ENCODE data around the gene FARP1.

FARP1 gene

GRCh38 chr13:98173431-98174152 is 30.7 kb downstream of the FARP1 start:
- no peak for DNase-seq (ENCODE audit: low read depth, low spot score)

GRCh38 chr13:98174307-98174706 is 31.4 kb downstream of the FARP1 start:
- DNase-seq (ENCODE audit: low read depth, low spot score), result no peak

DNA sequence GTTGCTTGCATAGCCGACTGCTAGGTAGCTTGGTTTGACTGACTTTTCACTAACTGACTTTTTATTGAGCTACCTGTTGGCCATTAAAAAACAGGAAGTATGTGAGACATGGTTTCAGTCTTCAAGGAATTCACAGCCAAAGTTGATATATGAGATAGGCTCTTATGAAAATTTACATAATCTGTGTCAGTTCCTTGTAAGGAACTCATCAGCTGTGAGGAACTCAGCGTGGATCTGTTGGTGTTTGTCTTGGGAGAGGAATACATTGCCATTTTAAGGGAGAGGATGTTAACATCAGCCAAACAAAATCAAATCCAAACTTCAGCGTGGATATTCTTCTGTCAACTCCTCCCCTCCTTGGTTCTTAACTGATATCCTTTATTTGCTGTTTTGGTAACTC is 32.1 kb downstream of the FARP1 start:
- no peak for DNase-seq (ENCODE audit: low read depth, low spot score)

DNA sequence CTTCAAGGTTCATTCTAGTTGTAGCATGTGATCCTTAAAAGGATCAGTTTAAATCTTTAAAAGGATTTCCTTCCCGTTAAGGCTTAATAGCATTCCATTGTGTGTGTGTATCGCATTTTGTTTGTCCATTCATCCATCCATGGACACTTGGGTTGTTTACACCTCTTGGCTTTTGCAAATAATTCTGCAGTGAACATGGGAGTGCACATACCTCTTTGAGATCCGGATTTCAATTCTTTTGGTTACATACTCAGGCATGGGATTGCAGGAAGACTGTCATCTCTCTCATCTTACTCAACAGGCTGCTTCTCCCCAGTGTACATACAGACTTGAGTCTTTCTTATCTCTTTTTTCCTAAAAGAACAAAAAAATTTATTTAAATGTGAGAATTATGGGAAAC is 32.9 kb downstream of the FARP1 start:
- DNase-seq (ENCODE audit: low read depth, low spot score), result no peak

- no peak for DNase-seq (ENCODE audit: low read depth, low spot score)
Observed at GRCh38 chr13:98176777-98177608, 34.1 kb downstream of the FARP1 start, which contains the start of gene RNF113B. RNF113B (minus strand) TSS chr13:98177269; CDS start chr13:98177236, 33 bp downstream.

- DNase-seq (ENCODE audit: low read depth, low spot score), result no peak
Observed at GRCh38 chr13:98180092-98180491, 37.2 kb downstream of the FARP1 start.

- no peak for DNase-seq (ENCODE audit: low read depth, low spot score)
Observed at GRCh38 chr13:98181111-98181815, 38.4 kb downstream of the FARP1 start.

- no peak for DNase-seq (ENCODE audit: low read depth, low spot score)
Observed at GRCh38 chr13:98182153-98182552, 39.3 kb downstream of the FARP1 start.

DNA sequence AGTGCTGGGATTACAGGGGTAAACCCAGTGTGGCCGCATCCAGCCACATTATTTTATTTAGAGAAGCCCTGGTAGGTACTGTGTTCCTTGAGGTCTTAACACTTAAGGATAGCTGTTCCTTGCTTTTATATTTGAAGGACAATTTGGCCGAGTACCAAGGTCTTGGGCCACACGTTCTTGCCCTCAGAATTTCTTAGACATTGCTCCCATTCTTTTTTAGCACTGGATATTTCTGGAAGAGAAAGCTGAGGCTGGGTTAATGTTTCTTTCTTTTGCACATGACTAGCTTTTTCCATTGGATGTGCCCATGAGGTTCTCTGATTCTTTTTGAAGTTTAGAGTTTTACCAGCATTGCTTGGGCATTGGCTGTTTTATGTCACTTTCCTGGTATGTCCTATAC is 39.7 kb downstream of the FARP1 start:
- DNase-seq (ENCODE audit: low read depth, low spot score), result no peak

DNA sequence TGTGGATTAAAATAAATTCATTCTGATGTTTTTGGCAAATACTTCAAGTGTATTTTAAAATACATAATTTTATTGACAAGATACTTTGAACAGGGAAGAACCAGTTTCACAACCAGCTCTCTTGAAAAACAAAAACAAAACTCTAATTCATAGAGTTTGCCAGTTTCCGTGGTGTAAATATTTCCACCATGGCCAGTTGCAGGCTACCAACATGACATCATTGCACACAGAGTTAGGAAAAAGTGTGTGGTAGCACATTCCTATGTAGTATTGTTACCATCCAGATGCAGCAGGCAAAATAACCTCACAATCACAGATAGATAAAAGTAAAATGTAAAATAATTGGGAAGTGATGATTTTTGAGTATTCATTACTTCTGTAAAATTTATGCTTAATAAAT is 41.9 kb downstream of the FARP1 start:
- DNase-seq (ENCODE audit: low read depth, low spot score), result no peak

- DNase-seq (ENCODE audit: low read depth, low spot score), result no peak
Observed at GRCh38 chr13:98187155-98187964, 44.5 kb downstream of the FARP1 start.

- no peak for DNase-seq (ENCODE audit: low read depth, low spot score)
Observed at GRCh38 chr13:98187965-98188261, 45.0 kb downstream of the FARP1 start.

- no peak for DNase-seq (ENCODE audit: low read depth, low spot score)
Observed at GRCh38 chr13:98188544-98189166, 45.8 kb downstream of the FARP1 start.

GRCh38 chr13:98189841-98190505 is 47.1 kb downstream of the FARP1 start:
- no peak for DNase-seq (ENCODE audit: low read depth, low spot score)

DNA sequence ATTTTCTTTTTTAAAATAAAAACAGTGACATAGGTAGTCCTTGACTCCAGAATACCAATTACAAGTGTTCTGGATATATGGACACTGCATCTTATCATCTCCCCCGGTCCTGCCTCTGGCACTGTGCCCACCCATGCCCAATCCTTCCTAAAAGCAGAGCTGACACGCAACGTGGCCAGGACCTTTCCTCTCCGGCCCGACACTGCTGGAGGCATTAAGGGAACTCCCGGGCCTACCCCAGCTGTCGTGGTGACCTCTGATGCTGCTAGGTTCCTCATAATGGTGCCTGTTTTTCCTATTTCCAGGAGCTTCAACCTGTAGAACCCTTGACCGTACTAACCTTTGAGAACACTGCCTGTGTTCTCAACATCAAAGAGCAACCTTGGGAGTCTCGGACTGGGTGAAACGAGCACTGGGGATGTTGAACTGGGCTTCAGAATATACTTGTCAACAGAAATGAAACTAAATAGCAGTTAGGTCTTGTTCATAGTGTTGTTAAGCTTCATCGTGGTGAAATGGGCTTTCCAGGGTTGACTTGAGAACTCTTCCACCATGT is 48.1 kb downstream of the FARP1 start:
- no peak for DNase-seq (ENCODE audit: low read depth, low spot score)

DNA sequence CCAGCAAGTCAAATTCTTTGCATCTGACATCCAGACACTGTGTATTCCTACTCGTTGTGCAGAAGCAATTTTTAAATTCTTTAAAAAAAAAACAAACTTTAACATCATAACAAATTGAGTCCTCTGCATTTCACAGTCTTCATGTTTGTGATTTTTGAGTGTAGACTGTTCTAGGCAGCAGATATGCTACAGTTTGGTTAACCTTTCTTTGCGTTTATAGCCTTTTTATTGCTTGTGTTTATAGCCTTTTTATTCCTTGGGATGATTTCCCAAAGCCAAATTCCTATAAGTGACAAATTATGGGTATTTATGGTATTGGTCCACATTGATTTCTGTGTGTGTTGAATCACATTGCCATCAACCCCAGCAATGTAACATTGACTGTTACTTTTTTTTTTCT is 49.1 kb downstream of the FARP1 start:
- DNase-seq (ENCODE audit: low read depth, low spot score), result no peak

DNA sequence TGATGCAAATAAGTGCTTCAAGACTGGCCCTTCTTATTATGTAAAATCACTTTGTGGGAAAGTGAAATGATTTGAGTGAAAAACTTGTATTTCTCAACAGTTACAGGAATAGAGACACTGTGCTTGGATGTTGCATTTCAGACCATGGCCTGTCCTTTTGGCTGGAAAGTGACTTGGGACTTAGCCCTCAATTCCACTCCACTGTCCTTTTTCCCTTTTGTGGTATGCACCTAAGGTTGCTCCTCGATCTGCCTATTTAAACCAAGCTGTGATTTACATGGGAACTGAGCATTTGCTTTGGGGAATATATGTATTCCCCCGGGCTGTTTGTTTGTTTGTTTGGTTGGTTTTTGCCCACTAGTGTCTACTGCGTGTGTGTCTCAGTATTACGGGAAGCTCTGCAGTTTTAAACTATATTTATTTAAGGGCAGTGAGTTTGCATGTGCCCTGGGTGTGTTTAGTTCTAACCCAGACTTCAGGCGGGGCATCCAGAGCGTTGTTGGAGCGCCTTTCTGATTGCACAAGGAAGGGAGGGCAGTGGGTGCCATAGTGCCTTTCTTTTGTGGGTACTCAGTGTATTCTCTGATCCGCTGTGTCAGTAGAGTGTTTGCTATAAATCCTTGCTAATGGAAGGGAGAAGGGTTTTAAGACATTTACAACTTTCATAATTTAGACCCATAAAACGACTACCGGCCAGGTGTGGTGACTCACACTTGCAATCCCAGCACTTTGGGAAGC is 52.3 kb downstream of the FARP1 start:
- DNase-seq (ENCODE audit: low read depth, low spot score), result no peak

- DNase-seq (ENCODE audit: low read depth, low spot score), result no peak
Observed at GRCh38 chr13:98198683-98199082, 55.8 kb downstream of the FARP1 start.

DNA sequence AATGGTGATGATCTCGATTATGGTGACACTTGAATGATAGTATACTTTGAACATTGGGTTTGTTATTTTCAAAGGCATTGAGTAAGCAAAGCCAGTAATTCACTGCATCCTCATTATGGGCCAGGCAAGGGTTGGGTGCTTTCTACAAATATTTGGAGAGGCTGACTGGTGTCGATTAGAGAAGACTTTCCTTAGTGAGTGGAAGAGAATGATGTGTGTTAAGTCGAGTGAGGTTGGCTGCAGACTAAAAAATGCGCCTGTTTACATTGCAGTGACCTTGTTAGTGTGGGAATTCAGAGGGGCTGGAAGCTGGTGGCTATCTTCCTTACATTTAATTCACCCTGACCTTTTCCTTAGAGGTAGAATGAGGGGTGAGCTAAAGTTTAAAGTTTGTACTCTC is 56.6 kb downstream of the FARP1 start:
- no peak for DNase-seq (ENCODE audit: low read depth, low spot score)

Measured in activated naive CD8-positive, alpha-beta T cell treated with anti-CD3 and anti-CD28 coated beads, Interleukin-2, amount 50 U/mL, for 16 hours (primary cell).